Activated naive CD4-positive, alpha-beta T cell treated with anti-CD3 and anti-CD28 coated beads, Interleukin-2, amount 50 U/mL, for 24 hours (primary cell): ENCODE results near the gene SNAP47.

ENCODE experiments used
- H3K27ac Mint-ChIP-seq: one replicate; pipeline ENCODE4 v1.8.0; 2021; ENCODE audit warnings: mild to moderate bottlenecking, mixed read lengths
- H3K27me3 Mint-ChIP-seq: one replicate; pipeline ENCODE4 v1.8.0; 2021; ENCODE audit warnings: mixed read lengths
- H3K36me3 Mint-ChIP-seq: one replicate; pipeline ENCODE4 v1.8.0; 2021; ENCODE audit warnings: mixed read lengths
- H3K4me1 Mint-ChIP-seq: one replicate; pipeline ENCODE4 v1.8.0; 2021; ENCODE audit warnings: mixed read lengths
- H3K4me3 Mint-ChIP-seq: one replicate; pipeline ENCODE4 v1.8.0; 2021; ENCODE audit warnings: mild to moderate bottlenecking, mixed read lengths
- H3K9me3 Mint-ChIP-seq: one replicate; pipeline ENCODE4 v1.8.0; 2021; ENCODE audit warnings: mixed read lengths

SNAP47 gene

DNA sequence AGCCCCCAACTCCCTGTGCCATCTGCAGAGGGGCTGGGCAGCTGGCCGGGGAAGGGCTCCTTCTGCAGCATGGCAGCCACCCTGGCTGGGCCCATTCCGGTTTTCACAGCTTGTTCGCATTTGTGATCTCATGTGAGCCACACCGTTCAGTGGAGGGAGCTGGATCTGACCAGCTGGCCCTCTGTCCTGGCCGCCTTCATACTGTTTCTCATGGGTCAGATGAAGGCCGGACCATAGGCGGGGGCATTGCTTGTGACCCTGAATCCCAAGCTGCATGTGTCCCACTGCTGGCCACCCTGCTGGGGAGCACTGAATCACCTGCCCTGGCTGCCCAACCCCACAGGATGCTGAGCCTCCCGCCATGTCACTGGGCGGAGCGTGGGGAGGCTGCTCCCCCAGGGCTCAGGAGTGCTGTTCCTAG is 43.8 kb downstream of the SNAP47 start:
- H3K4me1 Mint-ChIP-seq: peaks cover 6% of the 10 kb centered on the region
- H3K27ac Mint-ChIP-seq: no peak overlapping the region
- no peak overlapping the region for H3K4me3 Mint-ChIP-seq
- H3K36me3 Mint-ChIP-seq: peaks cover 4% of the 10 kb centered on the region
- H3K27me3 Mint-ChIP-seq: no peaks in the 10 kb centered on the region
- H3K9me3 Mint-ChIP-seq: no peaks in the 10 kb centered on the region

DNA sequence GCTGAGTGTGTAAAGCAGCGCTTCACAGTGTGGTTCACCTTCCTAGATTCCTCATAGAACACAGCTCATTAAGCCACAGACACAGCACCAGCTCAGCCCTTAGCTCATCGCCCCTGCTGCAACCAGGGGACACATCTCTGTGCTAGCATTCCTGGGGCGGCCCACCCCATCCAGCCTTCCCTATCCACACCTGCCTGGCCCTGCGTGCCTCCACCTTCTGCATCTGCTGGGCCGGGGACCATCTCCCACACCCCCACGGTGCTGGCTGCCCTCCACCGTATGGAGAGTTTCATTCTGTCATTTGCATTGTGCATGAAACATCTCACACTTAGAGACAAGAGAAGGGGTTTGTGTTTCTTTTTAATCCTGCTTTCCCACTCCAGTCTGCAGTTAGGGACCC is 44.5 kb downstream of the SNAP47 start:
- Mint-ChIP-seq H3K27ac (no peak overlapping the region), H3K9me3 (no peaks in the 10 kb centered on the region), H3K4me3 (no peak overlapping the region), H3K4me1 (no peaks in the 10 kb centered on the region), H3K27me3 (no peaks in the 10 kb centered on the region), H3K36me3 (peaks cover 3% of the 10 kb centered on the region)

DNA sequence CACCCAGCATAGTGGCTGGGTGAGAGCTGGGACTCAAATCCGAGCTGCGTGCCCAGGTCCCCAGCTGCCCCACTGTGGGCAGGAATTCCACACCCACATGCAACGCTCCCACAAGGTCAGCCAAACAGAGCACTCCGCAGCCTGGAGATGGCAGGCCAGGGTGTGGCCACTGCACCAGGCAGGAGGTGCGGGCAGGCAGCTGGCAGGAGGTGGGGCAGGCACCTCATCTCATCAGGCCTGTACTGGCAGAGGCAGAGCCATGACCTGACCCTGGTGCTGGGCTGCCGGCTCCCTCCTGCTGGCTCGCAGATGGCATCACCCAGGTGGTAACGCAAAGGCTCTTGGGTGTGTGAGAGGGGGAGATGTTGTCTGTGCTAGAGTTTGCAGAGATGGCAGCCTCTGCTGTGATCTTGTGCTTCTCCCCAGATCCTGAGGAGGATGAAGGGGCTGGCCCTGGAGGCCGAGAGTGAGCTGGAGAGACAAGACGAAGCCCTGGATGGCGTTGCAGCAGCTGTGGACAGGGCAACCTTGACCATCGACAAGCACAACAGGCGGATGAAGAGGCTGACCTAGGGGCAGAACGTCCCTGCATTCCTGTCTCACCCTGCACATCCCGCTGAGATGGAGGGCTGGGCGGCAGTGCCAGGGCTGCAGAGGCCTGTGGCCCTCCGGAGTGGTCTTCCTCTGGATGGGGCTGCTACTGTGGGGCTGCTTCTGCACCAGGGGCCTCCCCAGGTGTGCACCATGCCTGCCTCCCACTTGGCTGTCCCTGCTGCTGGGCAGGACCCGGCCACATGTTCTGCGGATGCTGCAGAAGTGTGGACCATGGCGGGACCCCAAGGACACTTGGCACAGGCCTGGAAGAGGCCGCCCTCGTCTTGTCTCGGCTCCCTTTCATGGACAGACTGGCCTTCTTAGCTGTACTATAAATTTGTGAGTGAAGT is 45.1 kb downstream of the SNAP47 start:
- H3K27me3 Mint-ChIP-seq: no peaks in the 10 kb centered on the region
- no peak overlapping the region for H3K4me3 Mint-ChIP-seq
- H3K9me3 Mint-ChIP-seq: no peaks in the 10 kb centered on the region
- peaks cover 3% of the 10 kb centered on the region for H3K36me3 Mint-ChIP-seq
- H3K27ac Mint-ChIP-seq: no peak overlapping the region
- H3K4me1 Mint-ChIP-seq: no peaks in the 10 kb centered on the region

GRCh38 chr1:227781314-227781930 is 46.2 kb downstream of the SNAP47 start:
- no peak overlapping the region for H3K4me3 Mint-ChIP-seq
- H3K9me3 Mint-ChIP-seq: no peaks in the 10 kb centered on the region
- peaks cover 3% of the 10 kb centered on the region for H3K36me3 Mint-ChIP-seq
- no peaks in the 10 kb centered on the region for H3K27me3 Mint-ChIP-seq
- no peak overlapping the region for H3K27ac Mint-ChIP-seq
- no peaks in the 10 kb centered on the region for H3K4me1 Mint-ChIP-seq

- Mint-ChIP-seq H3K27ac (no peak overlapping the region), H3K27me3 (no peaks in the 10 kb centered on the region), H3K36me3 (peaks cover 3% of the 10 kb centered on the region), H3K4me3 (no peak overlapping the region), H3K9me3 (no peaks in the 10 kb centered on the region), H3K4me1 (peaks cover 3% of the 10 kb centered on the region)
Measured at GRCh38 chr1:227782226-227782625, 47.0 kb downstream of the SNAP47 start.

GRCh38 chr1:227785094-227785804 is 50.0 kb downstream of the SNAP47 start:
- Mint-ChIP-seq H3K27me3 (no peaks in the 10 kb centered on the region), H3K4me3 (no peak overlapping the region), H3K4me1 (peaks cover 8% of the 10 kb centered on the region), H3K9me3 (no peaks in the 10 kb centered on the region), H3K27ac (no peak overlapping the region), H3K36me3 (no peaks in the 10 kb centered on the region)

DNA sequence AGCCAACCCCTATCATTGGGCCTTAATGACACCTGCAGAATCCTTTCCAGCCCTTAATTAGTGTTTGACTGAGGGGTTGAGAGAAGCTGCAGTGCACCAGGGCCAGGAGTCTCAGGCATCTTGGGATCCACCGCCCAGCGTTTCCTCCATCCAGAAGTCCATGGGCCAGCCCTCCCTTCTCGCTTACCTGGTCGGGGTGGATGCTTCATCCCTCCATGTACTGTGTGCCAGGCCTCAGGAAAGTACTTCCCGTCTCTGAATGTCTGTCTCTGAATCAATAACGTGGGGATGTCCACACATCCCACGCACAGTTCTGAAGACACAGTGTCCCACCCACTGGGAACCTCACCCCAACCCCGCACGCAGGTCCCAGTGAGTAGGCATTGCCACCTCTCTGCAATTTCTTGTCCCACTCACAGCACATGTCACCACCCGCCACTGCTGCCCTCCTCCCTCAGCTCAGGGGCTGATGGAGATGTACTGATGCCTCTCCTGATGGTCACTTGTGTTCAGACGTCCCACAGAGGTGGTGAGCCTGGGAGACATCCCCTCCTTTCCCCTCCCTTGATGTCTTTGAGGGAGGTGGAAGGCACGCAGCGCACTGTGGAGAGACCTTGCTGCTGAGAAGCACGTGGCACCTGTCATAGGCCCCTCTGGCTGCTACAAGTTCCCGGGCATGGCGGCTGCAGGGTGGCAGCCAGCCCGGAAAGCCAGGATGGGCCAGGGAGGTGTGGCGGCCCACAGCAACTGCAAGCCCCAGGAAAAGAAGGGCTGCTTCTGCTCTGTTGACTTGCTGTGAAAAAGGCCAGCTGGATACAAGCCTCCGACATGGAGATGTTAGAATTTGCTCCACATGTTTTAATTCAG is 50.8 kb downstream of the SNAP47 start:
- Mint-ChIP-seq H3K9me3 (no peaks in the 10 kb centered on the region), H3K27ac (no peak overlapping the region), H3K4me1 (peaks cover 8% of the 10 kb centered on the region), H3K36me3 (no peaks in the 10 kb centered on the region), H3K27me3 (no peaks in the 10 kb centered on the region), H3K4me3 (peak overlapping the region; percentile 13)

DNA sequence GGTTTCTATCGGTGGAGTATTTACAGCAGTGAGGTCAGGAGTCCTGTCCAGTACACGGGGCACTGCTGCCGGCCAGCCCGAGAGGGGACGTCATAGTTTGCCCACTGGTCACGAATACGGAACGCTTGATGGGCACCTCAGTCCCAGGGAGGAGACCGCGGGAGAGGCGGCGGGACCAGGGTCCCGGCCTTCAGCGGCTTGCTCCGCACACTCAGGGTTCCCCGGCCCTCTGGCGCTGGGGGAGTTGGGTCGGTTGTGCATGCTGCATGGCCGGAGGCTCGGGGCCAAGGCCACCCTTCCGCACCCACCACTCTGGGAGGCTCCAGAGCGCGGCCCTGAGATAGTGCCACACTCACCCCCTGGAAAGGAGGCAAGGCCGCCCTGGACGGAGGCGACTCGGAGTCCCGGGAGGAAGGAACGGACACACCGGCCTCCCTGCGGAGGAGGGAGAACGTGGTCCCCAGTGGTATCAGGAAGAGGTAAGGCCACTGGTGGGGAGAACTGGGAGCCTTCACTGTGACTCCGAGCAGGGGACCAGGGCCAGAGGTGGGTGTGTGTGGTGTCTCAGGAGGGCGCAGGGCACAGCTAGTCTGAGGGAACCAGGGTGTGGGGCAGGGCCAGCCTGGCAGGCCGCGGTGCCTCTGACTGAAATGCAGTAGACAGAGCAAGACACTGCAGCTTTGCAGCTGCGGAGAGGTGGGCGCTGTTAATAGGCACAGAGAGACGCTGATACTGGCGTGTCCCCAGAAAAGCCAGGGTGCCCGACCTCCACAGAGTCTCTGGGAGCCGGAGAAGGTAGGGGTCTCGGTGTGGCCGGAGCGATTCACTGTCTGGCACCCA is 51.7 kb downstream of the SNAP47 start:
- Mint-ChIP-seq H3K4me1 (peaks cover 8% of the 10 kb centered on the region), H3K27ac (no peak overlapping the region), H3K36me3 (no peaks in the 10 kb centered on the region), H3K4me3 (peak overlapping the region; percentile 85), H3K9me3 (no peaks in the 10 kb centered on the region), H3K27me3 (no peaks in the 10 kb centered on the region)

GRCh38 chr1:227787513-227788270 is 52.5 kb downstream of the SNAP47 start:
- Mint-ChIP-seq H3K27me3 (no peaks in the 10 kb centered on the region), H3K4me3 (peak overlapping the region; percentile 85), H3K9me3 (no peaks in the 10 kb centered on the region), H3K4me1 (peaks cover 8% of the 10 kb centered on the region), H3K27ac (no peak overlapping the region), H3K36me3 (no peaks in the 10 kb centered on the region)

DNA sequence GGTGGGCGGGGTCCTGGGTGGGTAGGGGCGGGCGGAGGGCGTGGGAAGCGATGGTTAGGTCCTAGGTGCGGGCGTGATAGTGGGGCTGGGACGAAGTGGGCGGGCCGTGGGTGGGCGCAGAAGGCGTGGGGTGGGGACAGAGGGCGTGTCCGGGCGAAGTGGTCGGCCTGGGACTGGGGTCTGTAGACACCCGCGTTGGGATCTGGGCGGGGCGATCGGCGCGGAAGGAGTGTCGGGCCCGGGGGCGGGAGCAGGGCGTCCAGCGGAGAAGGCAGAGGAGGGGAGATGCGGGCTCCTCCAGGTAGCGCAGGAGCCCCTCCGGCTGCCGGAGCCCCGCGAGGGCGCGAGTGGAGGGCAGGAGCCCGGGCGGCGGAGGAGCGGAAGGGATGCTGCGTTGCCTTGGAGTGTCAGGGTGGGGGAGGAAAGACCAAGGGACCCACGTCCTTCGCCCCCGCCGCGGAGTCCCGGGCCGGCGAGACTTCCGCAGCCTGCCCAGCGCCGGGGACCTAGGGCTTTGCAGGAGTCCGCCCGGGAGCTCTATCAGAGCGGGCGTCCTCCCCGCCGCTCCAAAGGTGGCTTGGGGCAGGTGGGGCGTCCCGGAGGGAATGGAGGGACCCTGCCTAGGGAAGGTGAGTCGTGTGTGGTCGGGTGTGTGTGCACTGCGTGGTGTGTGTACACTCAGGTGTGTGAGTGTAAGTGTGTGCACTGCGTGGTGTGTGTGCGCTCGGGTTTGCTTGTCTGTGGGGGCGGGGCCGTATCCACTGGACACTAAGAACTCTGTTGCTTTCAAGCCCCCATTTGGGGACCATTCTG is 53.2 kb downstream of the SNAP47 start:
- H3K9me3 Mint-ChIP-seq: no peaks in the 10 kb centered on the region
- no peaks in the 10 kb centered on the region for H3K36me3 Mint-ChIP-seq
- no peak overlapping the region for H3K27ac Mint-ChIP-seq
- peaks cover 8% of the 10 kb centered on the region for H3K4me1 Mint-ChIP-seq
- peak overlapping the region; percentile 85 for H3K4me3 Mint-ChIP-seq
- H3K27me3 Mint-ChIP-seq: no peaks in the 10 kb centered on the region

- H3K36me3 Mint-ChIP-seq: no peaks in the 10 kb centered on the region
- H3K27ac Mint-ChIP-seq: peak overlapping the region; percentile 74
Measured at GRCh38 chr1:227789084-227790033, 54.1 kb downstream of the SNAP47 start.

GRCh38 chr1:227790034-227790400 is 54.8 kb downstream of the SNAP47 start:
- Mint-ChIP-seq H3K9me3 (no peaks in the 10 kb centered on the region), H3K4me1 (peaks cover 8% of the 10 kb centered on the region), H3K4me3 (no peak overlapping the region), H3K27me3 (no peaks in the 10 kb centered on the region), H3K27ac (no peak overlapping the region), H3K36me3 (no peaks in the 10 kb centered on the region)

More at GRCh38 chr1:227789084-227790033, 54.1 kb downstream of the SNAP47 start:
- Mint-ChIP-seq H3K4me3 (peak overlapping the region; percentile 85), H3K27me3 (no peaks in the 10 kb centered on the region), H3K9me3 (no peaks in the 10 kb centered on the region), H3K4me1 (peaks cover 8% of the 10 kb centered on the region)
